ENCODE data around the gene HRK. TPM values are rescaled to one million over a fixed set of nuclear protein-coding genes. Genes with fewer than 3 reads are reported as not detected.

The HRK gene
- total and polyA plus RNA-seq, 8 donors = 0.04 to 0.16 (median 0.10) TPM; not detected in 4

DNA sequence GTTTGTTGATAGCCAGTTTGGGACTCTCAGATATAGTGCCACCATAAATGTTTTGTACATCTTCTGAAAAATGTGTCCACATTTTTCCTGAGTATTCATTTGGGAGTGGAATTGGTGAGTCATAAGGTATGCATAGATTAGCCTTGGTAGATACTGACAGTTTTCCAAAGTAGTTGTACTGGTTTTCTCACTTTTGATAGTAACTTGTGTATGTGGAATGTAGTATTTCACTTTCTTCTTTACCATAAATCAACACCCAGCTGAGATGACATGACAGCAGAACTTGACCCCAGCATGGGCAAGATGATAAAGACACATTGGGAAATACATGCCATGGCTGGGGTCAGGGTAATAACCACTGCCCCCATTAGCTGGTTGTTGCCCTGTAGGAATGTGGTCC lies 34.9 kb upstream of the HRK start:
- TF ChIP-seq, protein P1, sequence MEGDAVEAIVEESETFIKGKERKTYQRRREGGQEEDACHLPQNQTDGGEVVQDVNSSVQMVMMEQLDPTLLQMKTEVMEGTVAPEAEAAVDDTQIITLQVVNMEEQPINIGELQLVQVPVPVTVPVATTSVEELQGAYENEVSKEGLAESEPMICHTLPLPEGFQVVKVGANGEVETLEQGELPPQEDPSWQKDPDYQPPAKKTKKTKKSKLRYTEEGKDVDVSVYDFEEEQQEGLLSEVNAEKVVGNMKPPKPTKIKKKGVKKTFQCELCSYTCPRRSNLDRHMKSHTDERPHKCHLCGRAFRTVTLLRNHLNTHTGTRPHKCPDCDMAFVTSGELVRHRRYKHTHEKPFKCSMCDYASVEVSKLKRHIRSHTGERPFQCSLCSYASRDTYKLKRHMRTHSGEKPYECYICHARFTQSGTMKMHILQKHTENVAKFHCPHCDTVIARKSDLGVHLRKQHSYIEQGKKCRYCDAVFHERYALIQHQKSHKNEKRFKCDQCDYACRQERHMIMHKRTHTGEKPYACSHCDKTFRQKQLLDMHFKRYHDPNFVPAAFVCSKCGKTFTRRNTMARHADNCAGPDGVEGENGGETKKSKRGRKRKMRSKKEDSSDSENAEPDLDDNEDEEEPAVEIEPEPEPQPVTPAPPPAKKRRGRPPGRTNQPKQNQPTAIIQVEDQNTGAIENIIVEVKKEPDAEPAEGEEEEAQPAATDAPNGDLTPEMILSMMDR (IDR thresholded peaks at IDR 0.05) = no peak
- Histone ChIP-seq H3K27me3 (no peaks in the 10 kb centered on the region), H3K4me3 (no peak overlapping the region), H3K4me1 (peaks cover 18 to 30% (median 25%) of the 10 kb centered on the region in 3 donors), H3K36me3 (no peaks in the 10 kb centered on the region), H3K27ac (no peak overlapping the region), H3K9me3 (no peaks in the 10 kb centered on the region)
- DNase-seq (no peak), ATAC-seq (peak in 3 of 4 donors; percentile 13 to 47 (median 21)), FAIRE-seq (no peak)
- intact Hi-C loops (cut with DNase I) = no loop called here

DNA sequence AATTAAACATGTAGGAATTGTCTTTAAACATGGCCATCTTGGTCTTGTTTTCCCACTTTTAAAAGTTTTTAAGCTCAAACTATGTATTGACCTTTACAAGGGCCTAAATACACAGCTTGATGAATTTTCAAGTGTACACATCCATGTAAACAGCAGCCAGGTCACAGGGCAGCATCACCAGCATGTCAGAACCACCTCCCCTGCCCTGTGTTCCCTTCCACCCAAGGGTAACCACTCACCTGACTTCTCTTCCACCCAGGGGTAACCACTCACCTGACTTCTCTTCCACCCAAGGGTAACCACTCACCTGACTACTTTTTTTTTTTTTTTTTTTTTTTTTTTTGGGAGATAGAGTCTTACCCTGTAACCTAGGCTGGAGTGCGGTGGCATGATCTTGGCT lies 34.1 kb upstream of the HRK start:
- no peaks in the 10 kb centered on the region for H3K9me3 ChIP-seq
- no peaks in the 10 kb centered on the region for H3K27me3 ChIP-seq
- TF ChIP-seq, protein P1 (IDR thresholded peaks at IDR 0.05) = no peak
- intact Hi-C loops (cut with DNase I) = no loop called here
- no peak overlapping the region for H3K4me3 ChIP-seq
- H3K36me3 ChIP-seq = no peaks in the 10 kb centered on the region
- FAIRE-seq = no peak
- no peak overlapping the region for H3K27ac ChIP-seq
- no peak for ATAC-seq
- DNase-seq = no peak
- 97 to 100% methylated on average over 1 of the region's 1 CpG for WGBS, 2 donors
- H3K4me1 ChIP-seq = peaks cover 17 to 30% (median 24%) of the 10 kb centered on the region in 3 donors

DNA sequence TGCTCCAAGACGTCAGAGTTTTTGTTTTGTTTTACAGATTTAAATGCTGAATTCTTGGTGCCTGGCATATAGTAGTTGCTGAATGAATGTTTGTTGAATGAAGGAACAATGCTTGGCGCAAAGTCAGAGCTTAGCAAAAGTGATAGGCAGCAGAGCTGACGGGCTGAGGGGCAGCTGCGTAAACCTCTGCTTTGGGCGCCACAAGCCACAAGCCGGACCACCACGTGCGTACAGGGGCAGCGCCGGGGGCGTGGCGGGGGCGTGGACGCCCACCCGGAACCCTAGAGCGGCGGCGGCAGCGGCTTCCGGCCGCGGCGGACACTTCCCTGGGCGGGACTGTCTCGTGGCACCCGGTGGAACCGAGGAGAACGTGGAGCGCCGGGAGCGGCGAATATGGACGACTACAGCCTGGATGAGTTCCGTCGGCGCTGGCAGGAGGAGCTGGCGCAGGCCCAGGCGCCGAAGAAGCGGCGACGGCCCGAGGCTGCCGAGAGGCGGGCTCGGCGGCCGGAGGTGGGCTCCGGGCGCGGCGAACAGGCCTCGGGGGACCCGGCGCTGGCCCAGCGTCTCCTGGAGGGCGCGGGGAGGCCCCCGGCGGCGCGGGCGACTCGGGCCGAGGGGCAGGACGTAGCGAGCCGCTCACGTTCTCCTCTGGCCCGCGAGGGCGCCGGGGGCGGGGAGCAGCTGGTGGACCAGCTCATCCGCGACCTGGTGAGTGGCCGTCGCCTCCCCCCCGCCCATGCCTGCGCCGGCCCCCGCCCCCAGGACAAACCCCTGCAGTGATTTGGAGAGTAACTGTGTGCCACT lies 29.6 kb upstream of the HRK start, which contains the start of gene FBXW8:
Gene FBXW8 (plus strand): TSS at position 306 of the 807 bp plus-strand sequence. CDS start 88 bp downstream, at position 394.
- no peaks in the 10 kb centered on the region for H3K9me3 ChIP-seq
- TF ChIP-seq, protein P1 (IDR thresholded peaks at IDR 0.05) = no peak
- no peak for FAIRE-seq
- no peaks in the 10 kb centered on the region for H3K27me3 ChIP-seq
- H3K4me3 ChIP-seq = peak within 1 kb of the TSS; percentile 77 to 98 (median 92)
- ATAC-seq = peak; percentile 91 to 97 (median 94)
- WGBS, 2 donors = 0% methylated on average over 52 to 82 of the region's 82 CpGs
- no peaks in the 10 kb centered on the region for H3K36me3 ChIP-seq
- H3K27ac ChIP-seq = peak within 1 kb of the TSS; percentile 44 to 75 (median 70)
- intact Hi-C loops (cut with DNase I) = no loop called here
- DNase-seq = peak; percentile 56 to 89 (median 71)
- H3K4me1 ChIP-seq = peaks cover 0 to 4% (median 0%) of the 10 kb centered on the region in 3 donors

DNA sequence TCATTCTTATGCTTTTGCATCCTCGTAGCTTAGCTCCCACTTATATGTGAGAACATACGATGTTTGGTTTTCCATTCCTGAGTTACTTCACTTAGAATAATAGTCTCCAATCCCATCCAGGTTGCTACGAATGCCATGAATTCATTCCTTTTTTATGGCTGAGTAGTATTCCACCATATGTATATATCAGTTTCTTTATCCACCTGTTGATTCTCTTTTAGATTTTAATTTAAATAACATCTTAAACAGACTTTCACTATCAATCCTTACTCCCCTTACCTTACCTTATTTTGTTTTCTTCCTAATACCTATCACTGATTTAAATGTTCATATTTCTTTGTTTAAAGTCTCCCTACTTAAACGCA lies 29.0 kb upstream of the HRK start:
- no peaks in the 10 kb centered on the region for H3K9me3 ChIP-seq
- TF ChIP-seq, protein P1 (IDR thresholded peaks at IDR 0.05) = no peak
- no peak for DNase-seq
- peak overlapping the region; percentile 77 to 98 (median 92) for H3K4me3 ChIP-seq
- peaks cover 0 to 4% (median 0%) of the 10 kb centered on the region in 3 donors for H3K4me1 ChIP-seq
- no peaks in the 10 kb centered on the region for H3K27me3 ChIP-seq
- 64% methylated on average over 4 of the region's 4 CpGs for WGBS, 2 donors
- no peak overlapping the region for H3K27ac ChIP-seq
- H3K36me3 ChIP-seq = no peaks in the 10 kb centered on the region
- intact Hi-C loops (cut with DNase I) = no loop called here
- ATAC-seq = no peak
- FAIRE-seq = no peak

DNA sequence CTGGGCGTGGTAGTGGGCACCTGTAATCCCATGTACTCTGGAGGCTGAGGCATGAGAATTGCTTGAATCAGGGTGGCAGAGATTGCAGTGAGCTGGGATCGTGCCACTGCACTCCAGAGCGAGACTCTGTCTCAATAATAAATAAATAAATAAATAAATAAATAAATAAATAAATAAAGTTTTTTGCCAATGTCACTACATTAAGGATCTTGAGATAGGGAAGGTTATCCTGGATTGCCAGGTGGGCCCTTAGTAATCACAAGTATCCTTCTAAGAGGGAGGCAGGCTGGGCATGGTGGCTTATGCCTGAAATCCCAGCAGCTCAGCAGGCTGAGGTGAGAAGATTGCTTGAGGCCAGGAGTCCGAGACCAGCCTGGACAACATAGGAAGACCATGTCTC lies 25.0 kb upstream of the HRK start:
- intact Hi-C loops (cut with DNase I) = no loop called here
- Histone ChIP-seq H3K4me3 (no peak overlapping the region), H3K4me1 (no peaks in the 10 kb centered on the region), H3K36me3 (no peaks in the 10 kb centered on the region), H3K9me3 (no peaks in the 10 kb centered on the region), H3K27ac (no peak overlapping the region), H3K27me3 (no peaks in the 10 kb centered on the region)
- ATAC-seq (no peak), FAIRE-seq (no peak), DNase-seq (no peak)
- TF ChIP-seq, protein P1 (IDR thresholded peaks at IDR 0.05) = no peak
- WGBS, 2 donors = 74 to 89% methylated on average over 4 of the region's 4 CpGs
